ENCODE measurements around the gene SLC6A6.

SLC6A6 gene

GRCh38 chr3:14497321-14497720, 94.9 kb downstream of the SLC6A6 start:
- DNase-seq (ENCODE audit: low read depth) = no peak
- H3K36me3 ChIP-seq (ENCODE audit: control insufficient read depth, insufficient read depth, low read length, severe bottlenecking) = no peaks in the 10 kb centered on the region
- H3K27me3 ChIP-seq (replicated peaks; ENCODE audit: control insufficient read depth, insufficient read depth, low read length) = peaks cover 9% of the 10 kb centered on the region
- H3K9me3 ChIP-seq (ENCODE audit: control insufficient read depth, low read length) = peaks cover 24% of the 10 kb centered on the region
- H3K4me3 ChIP-seq (ENCODE audit: low read length) = no peak overlapping the region
- no peaks in the 10 kb centered on the region for H3K4me1 ChIP-seq (ENCODE audit: control insufficient read depth, insufficient read depth, low read length)
- H3K9ac ChIP-seq (ENCODE audit: low read length) = no peak overlapping the region

- no peaks in the 10 kb centered on the region for H3K36me3 ChIP-seq (ENCODE audit: control insufficient read depth, insufficient read depth, low read length, severe bottlenecking)
- H3K4me3 ChIP-seq (ENCODE audit: low read length) = no peak overlapping the region
- no peak overlapping the region for H3K9ac ChIP-seq (ENCODE audit: low read length)
- no peak for DNase-seq (ENCODE audit: low read depth)
- H3K27me3 ChIP-seq (replicated peaks; ENCODE audit: control insufficient read depth, insufficient read depth, low read length) = peaks cover 27% of the 10 kb centered on the region
- no peaks in the 10 kb centered on the region for H3K4me1 ChIP-seq (ENCODE audit: control insufficient read depth, insufficient read depth, low read length)
- H3K9me3 ChIP-seq (ENCODE audit: control insufficient read depth, low read length) = peaks cover 35% of the 10 kb centered on the region
These were observed 100.1 kb downstream of the SLC6A6 start for GRCh38 chr3:14502472-14502871.

- Histone ChIP-seq H3K9ac (ENCODE audit: low read length) (no peak overlapping the region), H3K4me3 (ENCODE audit: low read length) (no peak overlapping the region), H3K4me1 (ENCODE audit: control insufficient read depth, insufficient read depth, low read length) (no peaks in the 10 kb centered on the region), H3K27me3 (replicated peaks; ENCODE audit: control insufficient read depth, insufficient read depth, low read length) (peaks cover 24% of the 10 kb centered on the region), H3K9me3 (ENCODE audit: control insufficient read depth, low read length) (peaks cover 35% of the 10 kb centered on the region), H3K36me3 (ENCODE audit: control insufficient read depth, insufficient read depth, low read length, severe bottlenecking) (no peaks in the 10 kb centered on the region)
- no peak for DNase-seq (ENCODE audit: low read depth)
These were observed 100.8 kb downstream of the SLC6A6 start for GRCh38 chr3:14503033-14503705.

GRCh38 chr3:14503706-14504065, 101.3 kb downstream of the SLC6A6 start:
- Histone ChIP-seq H3K4me1 (ENCODE audit: control insufficient read depth, insufficient read depth, low read length) (no peaks in the 10 kb centered on the region), H3K9me3 (ENCODE audit: control insufficient read depth, low read length) (peaks cover 35% of the 10 kb centered on the region), H3K36me3 (ENCODE audit: control insufficient read depth, insufficient read depth, low read length, severe bottlenecking) (no peaks in the 10 kb centered on the region), H3K4me3 (ENCODE audit: low read length) (no peak overlapping the region), H3K9ac (ENCODE audit: low read length) (no peak overlapping the region), H3K27me3 (replicated peaks; ENCODE audit: control insufficient read depth, insufficient read depth, low read length) (peaks cover 22% of the 10 kb centered on the region)
- no peak for DNase-seq (ENCODE audit: low read depth)

GRCh38 chr3:14505001-14505802, 102.8 kb downstream of the SLC6A6 start:
- H3K27me3 ChIP-seq (replicated peaks; ENCODE audit: control insufficient read depth, insufficient read depth, low read length) = peaks cover 32% of the 10 kb centered on the region
- H3K36me3 ChIP-seq (ENCODE audit: control insufficient read depth, insufficient read depth, low read length, severe bottlenecking) = no peaks in the 10 kb centered on the region
- H3K9ac ChIP-seq (ENCODE audit: low read length) = no peak overlapping the region
- H3K9me3 ChIP-seq (ENCODE audit: control insufficient read depth, low read length) = peaks cover 31% of the 10 kb centered on the region
- no peak for DNase-seq (ENCODE audit: low read depth)
- no peaks in the 10 kb centered on the region for H3K4me1 ChIP-seq (ENCODE audit: control insufficient read depth, insufficient read depth, low read length)
- H3K4me3 ChIP-seq (ENCODE audit: low read length) = no peak overlapping the region

- Histone ChIP-seq H3K4me1 (ENCODE audit: control insufficient read depth, insufficient read depth, low read length) (no peaks in the 10 kb centered on the region), H3K9me3 (ENCODE audit: control insufficient read depth, low read length) (peaks cover 24% of the 10 kb centered on the region), H3K9ac (ENCODE audit: low read length) (no peak overlapping the region), H3K36me3 (ENCODE audit: control insufficient read depth, insufficient read depth, low read length, severe bottlenecking) (no peaks in the 10 kb centered on the region), H3K4me3 (ENCODE audit: low read length) (no peak overlapping the region), H3K27me3 (replicated peaks; ENCODE audit: control insufficient read depth, insufficient read depth, low read length) (peaks cover 32% of the 10 kb centered on the region)
- no peak for DNase-seq (ENCODE audit: low read depth)
These were observed 103.5 kb downstream of the SLC6A6 start for GRCh38 chr3:14505803-14506500.

- Histone ChIP-seq H3K9me3 (ENCODE audit: control insufficient read depth, low read length) (peaks cover 16% of the 10 kb centered on the region), H3K4me1 (ENCODE audit: control insufficient read depth, insufficient read depth, low read length) (no peaks in the 10 kb centered on the region), H3K9ac (ENCODE audit: low read length) (no peak overlapping the region), H3K4me3 (ENCODE audit: low read length) (no peak overlapping the region), H3K36me3 (ENCODE audit: control insufficient read depth, insufficient read depth, low read length, severe bottlenecking) (no peaks in the 10 kb centered on the region), H3K27me3 (replicated peaks; ENCODE audit: control insufficient read depth, insufficient read depth, low read length) (peaks cover 32% of the 10 kb centered on the region)
- no peak for DNase-seq (ENCODE audit: low read depth)
These were observed 104.4 kb downstream of the SLC6A6 start for GRCh38 chr3:14506626-14507304.

GRCh38 chr3:14507305-14507741, 104.9 kb downstream of the SLC6A6 start:
- DNase-seq (ENCODE audit: low read depth) = no peak
- no peaks in the 10 kb centered on the region for H3K36me3 ChIP-seq (ENCODE audit: control insufficient read depth, insufficient read depth, low read length, severe bottlenecking)
- peaks cover 32% of the 10 kb centered on the region for H3K27me3 ChIP-seq (replicated peaks; ENCODE audit: control insufficient read depth, insufficient read depth, low read length)
- no peak overlapping the region for H3K9ac ChIP-seq (ENCODE audit: low read length)
- H3K9me3 ChIP-seq (ENCODE audit: control insufficient read depth, low read length) = peaks cover 11% of the 10 kb centered on the region
- no peak overlapping the region for H3K4me3 ChIP-seq (ENCODE audit: low read length)
- H3K4me1 ChIP-seq (ENCODE audit: control insufficient read depth, insufficient read depth, low read length) = no peaks in the 10 kb centered on the region

- no peaks in the 10 kb centered on the region for H3K36me3 ChIP-seq (ENCODE audit: control insufficient read depth, insufficient read depth, low read length, severe bottlenecking)
- no peak overlapping the region for H3K4me3 ChIP-seq (ENCODE audit: low read length)
- no peak overlapping the region for H3K9ac ChIP-seq (ENCODE audit: low read length)
- peaks cover 5% of the 10 kb centered on the region for H3K9me3 ChIP-seq (ENCODE audit: control insufficient read depth, low read length)
- H3K4me1 ChIP-seq (ENCODE audit: control insufficient read depth, insufficient read depth, low read length) = no peaks in the 10 kb centered on the region
- no peak for DNase-seq (ENCODE audit: low read depth)
- H3K27me3 ChIP-seq (replicated peaks; ENCODE audit: control insufficient read depth, insufficient read depth, low read length) = peaks cover 32% of the 10 kb centered on the region
These were observed 105.5 kb downstream of the SLC6A6 start for GRCh38 chr3:14507757-14508504.

GRCh38 chr3:14508505-14508819, 106.1 kb downstream of the SLC6A6 start:
- no peaks in the 10 kb centered on the region for H3K4me1 ChIP-seq (ENCODE audit: control insufficient read depth, insufficient read depth, low read length)
- no peak for DNase-seq (ENCODE audit: low read depth)
- H3K27me3 ChIP-seq (replicated peaks; ENCODE audit: control insufficient read depth, insufficient read depth, low read length) = peaks cover 32% of the 10 kb centered on the region
- H3K9ac ChIP-seq (ENCODE audit: low read length) = no peak overlapping the region
- no peaks in the 10 kb centered on the region for H3K36me3 ChIP-seq (ENCODE audit: control insufficient read depth, insufficient read depth, low read length, severe bottlenecking)
- no peak overlapping the region for H3K4me3 ChIP-seq (ENCODE audit: low read length)
- no peaks in the 10 kb centered on the region for H3K9me3 ChIP-seq (ENCODE audit: control insufficient read depth, low read length)
